ENCODE measurements around the gene ADRB2. TPM values are rescaled to one million over a fixed set of nuclear protein-coding genes. Genes with fewer than 3 reads are reported as not detected.

Gene ADRB2
- polyA plus RNA-seq, 3 donors, result 6.8 to 10.9 (median 10.8) TPM

GRCh38 chr5:148791696-148792095 is 34.7 kb upstream of the ADRB2 start:
- no peak for TF ChIP-seq CTCF (IDR thresholded peaks at IDR 0.05)
- H3K27ac Mint-ChIP-seq, result peak overlapping the region in 4 of 7 donors; percentile 11 to 65 (median 44)
- peak overlapping the region in 1 of 2 donors; percentile 61 for H3K27ac ChIP-seq (ENCODE audit: low read depth in 1 of 2, low read length in 2 of 2)
- no CpG with 5 or more reads among the region's 2 CpGs for WGBS (ENCODE audit: insufficient coverage)
- no peak overlapping the region for H3K9ac ChIP-seq (ENCODE audit: insufficient read depth, low read length, poor library complexity, severe bottlenecking)
- H3K27me3 Mint-ChIP-seq (ENCODE audit: low read depth in 3 of 3), result peaks cover 0 to 3% (median 0%) of the 10 kb centered on the region in 3 donors
- H4K20me1 ChIP-seq (ENCODE audit: insufficient read depth, low read length), result no peaks in the 10 kb centered on the region
- H3K4me3 Mint-ChIP-seq, result no peak overlapping the region
- no peak for DNase-seq
- H3K36me3 ChIP-seq (replicated peaks in 1 of 2; ENCODE audit: control insufficient read depth in 1 of 2, insufficient read depth in 2 of 2, low read length in 2 of 2), result no peaks in the 10 kb centered on the region
- no peaks in the 10 kb centered on the region for H3K9me3 ChIP-seq (replicated peaks in 1 of 2; ENCODE audit: control insufficient read depth in 1 of 2, insufficient read depth in 1 of 2, low read length in 2 of 2)
- H3K9me3 Mint-ChIP-seq, result peaks cover 0 to 1% (median 0%) of the 10 kb centered on the region in 7 donors
- no peak overlapping the region for H3K4me3 ChIP-seq (replicated peaks in 1 of 3; ENCODE audit: low read depth in 2 of 3, low read length in 3 of 3)
- H3K4me2 ChIP-seq (replicated peaks; ENCODE audit: extremely low read depth, low read length, poor library complexity, severe bottlenecking), result no peak overlapping the region
- no peaks in the 10 kb centered on the region for H3K27me3 ChIP-seq (ENCODE audit: control insufficient read depth in 2 of 2, insufficient read depth in 2 of 2, low read length in 2 of 2)
- intact Hi-C loops (cut with micrococcal nuclease), result loop anchor here in 1 of 2 donors (5.0 kb wide), 1 partner anchor 34 kb away; no protein-coding TSS in a partner anchor
- H3K4me1 Mint-ChIP-seq, result peaks cover 56% of the 10 kb centered on the region
- H3K79me2 ChIP-seq (ENCODE audit: insufficient read depth, low read length), result no peaks in the 10 kb centered on the region
- H3K4me1 ChIP-seq (ENCODE audit: control insufficient read depth in 1 of 2, insufficient read depth in 2 of 2, low read length in 2 of 2), result peaks cover 44 to 55% of the 10 kb centered on the region in 2 donors
- H2AFZ ChIP-seq (ENCODE audit: insufficient read depth, low read depth, low read length, poor library complexity, severe bottlenecking), result no peak overlapping the region
- H3K36me3 Mint-ChIP-seq, result no peaks in the 10 kb centered on the region

GRCh38 chr5:148792744-148793143 is 33.7 kb upstream of the ADRB2 start:
- Mint-ChIP-seq H3K27ac (peak overlapping the region in 6 of 7 donors; percentile 7 to 88 (median 68)), H3K4me1 (peaks cover 61% of the 10 kb centered on the region), H3K27me3 (ENCODE audit: low read depth in 3 of 3) (peaks cover 0 to 3% (median 0%) of the 10 kb centered on the region in 3 donors), H3K36me3 (no peaks in the 10 kb centered on the region), H3K4me3 (no peak overlapping the region), H3K9me3 (peaks cover 0 to 1% (median 0%) of the 10 kb centered on the region in 7 donors)
- Histone ChIP-seq H3K4me3 (replicated peaks in 1 of 3; ENCODE audit: low read depth in 2 of 3, low read length in 3 of 3) (no peak overlapping the region), H3K27ac (ENCODE audit: low read depth in 1 of 2, low read length in 2 of 2) (peak overlapping the region; percentile 1 to 61), H3K36me3 (replicated peaks in 1 of 2; ENCODE audit: control insufficient read depth in 1 of 2, insufficient read depth in 2 of 2, low read length in 2 of 2) (no peaks in the 10 kb centered on the region), H3K4me1 (ENCODE audit: control insufficient read depth in 1 of 2, insufficient read depth in 2 of 2, low read length in 2 of 2) (peaks cover 44 to 55% of the 10 kb centered on the region in 2 donors), H3K9ac (ENCODE audit: insufficient read depth, low read length, poor library complexity, severe bottlenecking) (no peak overlapping the region), H3K4me2 (replicated peaks; ENCODE audit: extremely low read depth, low read length, poor library complexity, severe bottlenecking) (no peak overlapping the region), H3K27me3 (ENCODE audit: control insufficient read depth in 2 of 2, insufficient read depth in 2 of 2, low read length in 2 of 2) (no peaks in the 10 kb centered on the region), H4K20me1 (ENCODE audit: insufficient read depth, low read length) (no peaks in the 10 kb centered on the region), H3K9me3 (replicated peaks in 1 of 2; ENCODE audit: control insufficient read depth in 1 of 2, insufficient read depth in 1 of 2, low read length in 2 of 2) (no peaks in the 10 kb centered on the region), H2AFZ (ENCODE audit: insufficient read depth, low read depth, low read length, poor library complexity, severe bottlenecking) (no peak overlapping the region), H3K79me2 (ENCODE audit: insufficient read depth, low read length) (no peaks in the 10 kb centered on the region)
- TF ChIP-seq CTCF (IDR thresholded peaks at IDR 0.05), result no peak
- 26% methylated on average over 4 of the region's 4 CpGs for WGBS (ENCODE audit: insufficient coverage)
- peak in 2 of 3 donors; percentile 50 to 83 for DNase-seq
- intact Hi-C loops (cut with micrococcal nuclease), result loop anchor here in 1 of 2 donors (5.0 kb wide), 1 partner anchor 35 kb away; no protein-coding TSS in a partner anchor

Measured in CD14-positive monocyte (primary cell).